ENCODE data around the gene KAZN. TPM values are rescaled to one million over a fixed set of nuclear protein-coding genes. Genes with fewer than 3 reads are reported as not detected.

KAZN gene
- polyA plus RNA-seq, 1 donor (not counting 4 experiments of a cell fraction or from before 2014, with no cell fraction given) = 5.9 TPM

GRCh38 chr1:14696761-14697160, 98.3 kb downstream of the KAZN start:
- dilution Hi-C loops (cut with MboI; ENCODE audit: extremely low pct_ligation_motif_present, low sequenced_read_pairs) = no loop called here
- H2AFZ ChIP-seq (ENCODE audit: control insufficient read depth, low read length) = no peak overlapping the region
- no peak overlapping the region for H3K9ac ChIP-seq (ENCODE audit: control insufficient read depth, extremely low read depth, insufficient read depth, low read length)

GRCh38 chr1:14697353-14697752, 98.9 kb downstream of the KAZN start:
- Histone ChIP-seq H2AFZ (ENCODE audit: control insufficient read depth, low read length) (no peak overlapping the region), H3K4me2 (ENCODE audit: control insufficient read depth, extremely low read depth, insufficient read depth, low read depth, low read length) (no peak overlapping the region), H3K27ac (ENCODE audit: control insufficient read depth, insufficient read depth, low read length) (no peak overlapping the region), H3K27me3 (ENCODE audit: control insufficient read depth, extremely low read depth, insufficient read depth, low read length) (peaks cover 15% of the 10 kb centered on the region), H3K36me3 (ENCODE audit: control insufficient read depth in 2 of 2, extremely low read depth in 1 of 2, insufficient read depth in 2 of 2, low read length in 2 of 2) (no peaks in the 10 kb centered on the region), H3K9ac (ENCODE audit: control insufficient read depth, extremely low read depth, insufficient read depth, low read length) (no peak overlapping the region), H3K4me3 (ENCODE audit: control insufficient read depth in 2 of 3, extremely low read depth in 1 of 3, insufficient read depth in 2 of 3, low read depth in 1 of 3, low read length in 3 of 3) (no peak overlapping the region), H4K20me1 (ENCODE audit: control insufficient read depth, extremely low read depth, insufficient read depth, low read length) (no peaks in the 10 kb centered on the region), H3K9me3 (ENCODE audit: control insufficient read depth, low read depth, low read length) (no peaks in the 10 kb centered on the region), H3K79me2 (ENCODE audit: control insufficient read depth, insufficient read depth, low read length) (no peaks in the 10 kb centered on the region), H3K9me1 (ENCODE audit: control insufficient read depth, extremely low read depth, insufficient read depth, low read length) (no peaks in the 10 kb centered on the region), H3K4me1 (ENCODE audit: control insufficient read depth, extremely low read depth, insufficient read depth, low read length) (no peaks in the 10 kb centered on the region)
- no peak for DNase-seq (ENCODE audit: low read depth, low spot score)
- dilution Hi-C loops (cut with MboI; ENCODE audit: extremely low pct_ligation_motif_present, low sequenced_read_pairs) = no loop called here
- FAIRE-seq = no peak
- TF ChIP-seq CTCF (optimal IDR thresholded peaks at IDR 0.05 in 1 of 3, IDR thresholded peaks at IDR 0.05 in 1 of 3, conservative IDR thresholded peaks at IDR 0.05 in 1 of 3; ENCODE audit: extremely low read depth in 1 of 3, insufficient read depth in 2 of 3, low read length in 3 of 3) (no peak), EZH2 (IDR thresholded peaks at IDR 0.05; ENCODE audit: low read length) (no peak)

More at GRCh38 chr1:14696761-14697160, 98.3 kb downstream of the KAZN start:
- no peak overlapping the region for H3K27ac ChIP-seq (ENCODE audit: control insufficient read depth, insufficient read depth, low read length)
- H3K4me1 ChIP-seq (ENCODE audit: control insufficient read depth, extremely low read depth, insufficient read depth, low read length) = no peaks in the 10 kb centered on the region
- no peak overlapping the region for H3K4me3 ChIP-seq (ENCODE audit: control insufficient read depth in 2 of 3, extremely low read depth in 1 of 3, insufficient read depth in 2 of 3, low read depth in 1 of 3, low read length in 3 of 3)
- DNase-seq (ENCODE audit: low read depth, low spot score) = no peak
- no peaks in the 10 kb centered on the region for H3K36me3 ChIP-seq (ENCODE audit: control insufficient read depth in 2 of 2, extremely low read depth in 1 of 2, insufficient read depth in 2 of 2, low read length in 2 of 2)
- peaks cover 15% of the 10 kb centered on the region for H3K27me3 ChIP-seq (ENCODE audit: control insufficient read depth, extremely low read depth, insufficient read depth, low read length)
- H3K9me1 ChIP-seq (ENCODE audit: control insufficient read depth, extremely low read depth, insufficient read depth, low read length) = no peaks in the 10 kb centered on the region
- no peaks in the 10 kb centered on the region for H3K79me2 ChIP-seq (ENCODE audit: control insufficient read depth, insufficient read depth, low read length)
- H3K4me2 ChIP-seq (ENCODE audit: control insufficient read depth, extremely low read depth, insufficient read depth, low read depth, low read length) = no peak overlapping the region
- TF ChIP-seq EZH2 (IDR thresholded peaks at IDR 0.05; ENCODE audit: low read length) (no peak), CTCF (optimal IDR thresholded peaks at IDR 0.05 in 1 of 3, IDR thresholded peaks at IDR 0.05 in 1 of 3, conservative IDR thresholded peaks at IDR 0.05 in 1 of 3; ENCODE audit: extremely low read depth in 1 of 3, insufficient read depth in 2 of 3, low read length in 3 of 3) (no peak)
- FAIRE-seq = no peak
- H3K9me3 ChIP-seq (ENCODE audit: control insufficient read depth, low read depth, low read length) = no peaks in the 10 kb centered on the region
- no peaks in the 10 kb centered on the region for H4K20me1 ChIP-seq (ENCODE audit: control insufficient read depth, extremely low read depth, insufficient read depth, low read length)
